ENCODE measurements around the gene YJU2. TPM values are rescaled to one million over a fixed set of nuclear protein-coding genes. Genes with fewer than 3 reads are reported as not detected.
A peak's percentile ranks its signal among the peaks of the same experiment; 100 is the strongest.

Gene YJU2
- polyA plus RNA-seq, 2 of the 4 experiments (the other 2 are of a cell fraction): 12.3 to 14.9 TPM

GRCh38 chr19:4206818-4207484 lies 39.9 kb upstream of the YJU2 start:
- Histone ChIP-seq H3K4me3 (no peak overlapping the region), H3K27ac (peak overlapping the region in 1 of 2 experiments; percentile 84; a peak in 2 of 6 replicates), H3K4me2 (peak overlapping the region; percentile 53), H3K9me3 (no peaks in the 10 kb centered on the region), H3K4me1 (peaks cover 15% of the 10 kb centered on the region)
- no peak for FAIRE-seq
- CTCF ChIA-PET: interaction anchor here (0.6 to 3.7 kb wide), 32 partner anchors 8 to 447 kb away, joined by 3 to 45 read pairs (median 4); partner anchors contain the start of genes EEF2 and PIAS4
- POLR2A ChIA-PET: interaction anchor here (0.6 kb wide), 1 partner anchor 221 kb away, joined by 3 read pairs; the partner anchor contains the start of gene EEF2
- ATAC-seq: peak; percentile 80 to 85
- TF ChIP-seq ZC3H11A (IDR thresholded peaks at IDR 0.05) (no peak), RAD21 (conservative IDR thresholded peaks at IDR 0.05 in 1 of 2, IDR thresholded peaks at IDR 0.05 in 1 of 2) (peak; percentile 68 to 70), CTCF (IDR thresholded peaks at IDR 0.05) (peak; percentile 60), REST (IDR thresholded peaks at IDR 0.05) (no peak), JUN (IDR thresholded peaks at IDR 0.05) (no peak), FOSL2 (IDR thresholded peaks at IDR 0.05) (no peak), FOSL2 (CRISPR knock-in tag; IDR thresholded peaks at IDR 0.05) (no peak), SREBF2 (IDR thresholded peaks at IDR 0.05) (no peak), PBX3 (IDR thresholded peaks at IDR 0.05) (no peak), NPAS2 (CRISPR knock-in tag; IDR thresholded peaks at IDR 0.05; ENCODE audit: borderline replicate concordance) (no peak), HMGXB4 (CRISPR knock-in tag; IDR thresholded peaks at IDR 0.05; ENCODE audit: borderline replicate concordance) (no peak), ESRRA (IDR thresholded peaks at IDR 0.05; ENCODE audit: borderline replicate concordance, low read length) (0 out of 2 replicates have a peak, but pooled peaks have one; percentile 39), KDM1A (IDR thresholded peaks at IDR 0.05; ENCODE audit: low read depth) (no peak), CHD4 (IDR thresholded peaks at IDR 0.05; ENCODE audit: borderline replicate concordance) (no peak), HOXB13 (CRISPR knock-in tag; IDR thresholded peaks at IDR 0.05; ENCODE audit: low read depth) (no peak), TFCP2L1 (CRISPR knock-in tag; IDR thresholded peaks at IDR 0.05) (no peak)
- DNase-seq (ENCODE audit: low read depth in 1 of 2, low spot score in 1 of 2): peak; percentile 65 to 82
- WGBS (ENCODE audit: missing lambda C conversion rate): 11% methylated on average over 9 of the region's 10 CpGs
